Hippocampal formation (tissue), 2 donors: ENCODE data around the gene SPX.

ENCODE experiments used
- DNase-seq, 2 donors: peaks; one replicate each; lab custom pipeline; 2025; lab: John Stamatoyannopoulos, UW

The SPX gene

GRCh38 chr12:21577516-21577915 is 51.4 kb downstream of the SPX start:
- no peak for DNase-seq

GRCh38 chr12:21580748-21581516 is 54.8 kb downstream of the SPX start:
- no peak for DNase-seq
